Skeletal muscle tissue (tissue), 4 donors: ENCODE data around the gene PPP1R13B. TPM values are rescaled to one million over a fixed set of nuclear protein-coding genes. Genes with fewer than 3 reads are reported as not detected.

Source experiments
- H3K27ac ChIP-seq: one replicate; pipeline ENCODE4 v1.7.0; 2013; ENCODE audit warnings: mild to moderate bottlenecking, low read depth, low read length, inconsistent platforms
- H3K27me3 ChIP-seq, 3 donors: one replicate each; pipeline ENCODE4 v1.7.0; 2013; ENCODE audit warnings: low read length in 3 of 3; ENCODE audit not compliant: control insufficient read depth in 3 of 3, insufficient read depth in 3 of 3
- H3K36me3 ChIP-seq, 3 donors: one replicate each; pipeline ENCODE4 v1.7.0; 2013; ENCODE audit warnings: low read length in 3 of 3; ENCODE audit not compliant: control insufficient read depth in 3 of 3, insufficient read depth in 3 of 3
- H3K4me1 ChIP-seq, 3 donors: one replicate each; pipeline ENCODE4 v1.7.0; 2013; ENCODE audit warnings: low read length in 3 of 3, mild to moderate bottlenecking in 3 of 3; ENCODE audit not compliant: control insufficient read depth in 3 of 3, insufficient read depth in 3 of 3
- H3K4me3 ChIP-seq, 3 donors: one replicate each; pipeline ENCODE4 v1.7.0; 2013; ENCODE audit warnings: low read length in 3 of 3
- H3K9ac ChIP-seq, 3 donors: one replicate each; pipeline ENCODE4 v1.7.0; 2013; ENCODE audit warnings: low read length in 3 of 3, mild to moderate bottlenecking in 3 of 3, moderate library complexity in 2 of 3, low read depth in 1 of 3
- H3K9me3 ChIP-seq, 3 donors: one replicate each; pipeline ENCODE4 v1.7.0; 2013; ENCODE audit warnings: low read length in 3 of 3; ENCODE audit not compliant: control insufficient read depth in 3 of 3
- total RNA-seq: library from RNA; depleted of rRNA; stranded (reverse); fragments of >200 nt; gene quantifications from one replicate; pipeline ENCODE4 v1.2.3, GENCODE V29; 2014
- donor health status: Osteomylitis.

Gene PPP1R13B
- total RNA-seq, 1 donor from 2014 or later = 4.7 TPM

DNA sequence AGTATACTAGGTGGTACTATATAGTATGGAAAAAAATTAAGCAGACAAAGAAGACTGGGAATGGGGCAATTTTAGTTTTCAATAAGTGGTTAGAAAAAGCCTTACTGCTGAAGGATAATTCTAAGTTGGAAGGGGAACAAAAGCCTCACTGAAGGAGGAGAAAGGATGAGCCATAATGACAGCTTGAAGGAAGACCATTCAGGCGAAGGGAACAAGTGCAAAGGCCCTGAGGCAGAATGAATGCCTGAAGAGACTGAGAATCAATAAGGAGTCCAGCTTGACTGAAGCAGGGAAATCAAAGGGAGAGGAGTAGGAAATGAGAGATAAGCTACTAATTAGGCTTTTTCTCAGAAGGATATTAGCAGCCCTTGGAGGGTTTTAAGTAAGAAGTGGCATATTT, 28.5 kb downstream of the PPP1R13B start:
- no peaks in the 10 kb centered on the region for H3K27me3 ChIP-seq
- no peak overlapping the region for H3K4me3 ChIP-seq
- no peak overlapping the region for H3K9ac ChIP-seq
- no peaks in the 10 kb centered on the region for H3K9me3 ChIP-seq
- H3K27ac ChIP-seq = no peak overlapping the region
- no peaks in the 10 kb centered on the region for H3K36me3 ChIP-seq
- H3K4me1 ChIP-seq = peaks cover 8 to 11% (median 11%) of the 10 kb centered on the region in 3 donors

GRCh38 chr14:103818422-103818821, 29.0 kb downstream of the PPP1R13B start:
- no peaks in the 10 kb centered on the region for H3K27me3 ChIP-seq
- H3K9me3 ChIP-seq = no peaks in the 10 kb centered on the region
- H3K36me3 ChIP-seq = no peaks in the 10 kb centered on the region
- no peak overlapping the region for H3K27ac ChIP-seq
- H3K9ac ChIP-seq = no peak overlapping the region
- no peak overlapping the region for H3K4me3 ChIP-seq
- H3K4me1 ChIP-seq = peaks cover 8 to 11% (median 11%) of the 10 kb centered on the region in 3 donors

DNA sequence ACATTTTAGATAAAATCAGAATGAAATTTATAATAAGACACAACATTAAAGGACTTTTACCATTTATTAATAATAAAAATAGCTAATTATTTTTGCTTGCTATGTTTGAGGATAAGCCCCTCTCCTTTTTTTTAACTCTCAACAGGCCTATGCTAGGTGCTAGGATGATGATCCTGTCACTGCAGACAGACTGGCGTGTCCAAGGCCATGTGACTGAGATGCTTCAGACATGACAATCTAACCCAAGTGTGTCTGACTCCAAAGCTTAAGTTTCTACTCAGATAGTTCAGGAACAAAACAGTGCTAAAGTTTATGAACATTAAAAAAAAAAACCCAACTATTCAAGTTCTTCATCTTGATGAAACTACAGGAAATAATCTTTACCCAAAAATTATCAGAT, 29.8 kb downstream of the PPP1R13B start:
- Histone ChIP-seq H3K4me3 (no peak overlapping the region), H3K4me1 (peaks cover 8 to 11% (median 11%) of the 10 kb centered on the region in 3 donors), H3K27ac (no peak overlapping the region), H3K9ac (no peak overlapping the region), H3K9me3 (no peaks in the 10 kb centered on the region), H3K36me3 (no peaks in the 10 kb centered on the region), H3K27me3 (no peaks in the 10 kb centered on the region)

DNA sequence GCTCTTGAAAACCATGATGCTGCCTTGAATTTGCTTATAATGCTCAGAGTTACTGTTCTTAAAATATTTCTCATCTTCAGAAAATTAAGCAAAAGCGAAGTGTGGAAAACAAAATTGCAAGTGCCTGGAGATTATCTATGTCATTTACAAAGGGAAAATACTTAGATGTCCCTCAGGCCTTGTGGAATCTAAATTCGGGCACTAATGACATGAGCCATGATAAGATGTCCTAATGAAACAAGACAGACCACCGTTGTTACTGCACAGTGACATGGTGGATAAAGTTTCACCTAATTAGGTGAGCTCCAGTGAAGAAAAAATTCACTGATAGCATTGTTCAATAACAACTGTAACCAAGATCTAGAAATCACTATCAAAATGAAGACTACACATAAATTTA, 30.4 kb downstream of the PPP1R13B start:
- Histone ChIP-seq H3K9ac (no peak overlapping the region), H3K27me3 (no peaks in the 10 kb centered on the region), H3K4me3 (no peak overlapping the region), H3K27ac (no peak overlapping the region), H3K36me3 (no peaks in the 10 kb centered on the region), H3K4me1 (peaks cover 8 to 11% (median 11%) of the 10 kb centered on the region in 3 donors), H3K9me3 (no peaks in the 10 kb centered on the region)

DNA sequence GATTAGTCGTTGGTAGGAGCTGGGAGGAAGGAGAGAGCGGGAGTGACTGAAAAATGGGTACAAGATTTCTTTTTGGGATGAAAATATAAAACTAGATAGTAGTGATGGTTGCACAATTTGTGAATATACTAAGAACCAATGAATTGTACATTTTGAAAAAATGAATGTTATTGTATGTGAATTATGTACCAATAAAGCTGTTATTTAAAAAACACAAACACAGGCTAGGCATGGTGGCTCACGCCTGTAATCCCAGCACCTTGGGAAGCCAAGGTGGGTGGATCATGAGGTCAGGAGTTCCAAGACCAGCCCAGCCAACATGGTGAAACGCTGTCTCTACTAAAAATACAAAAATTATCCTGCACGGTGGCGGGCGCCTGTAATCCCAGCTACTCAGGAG, 32.1 kb downstream of the PPP1R13B start:
- no peak overlapping the region for H3K27ac ChIP-seq
- no peaks in the 10 kb centered on the region for H3K27me3 ChIP-seq
- H3K4me1 ChIP-seq = peaks cover 8 to 11% (median 9%) of the 10 kb centered on the region in 3 donors
- H3K4me3 ChIP-seq = no peak overlapping the region
- no peaks in the 10 kb centered on the region for H3K36me3 ChIP-seq
- H3K9me3 ChIP-seq = no peaks in the 10 kb centered on the region
- H3K9ac ChIP-seq = no peak overlapping the region

GRCh38 chr14:103811189-103811588, 36.2 kb downstream of the PPP1R13B start:
- no peak overlapping the region for H3K4me3 ChIP-seq
- H3K9ac ChIP-seq = no peak overlapping the region
- no peaks in the 10 kb centered on the region for H3K9me3 ChIP-seq
- no peaks in the 10 kb centered on the region for H3K4me1 ChIP-seq
- no peaks in the 10 kb centered on the region for H3K36me3 ChIP-seq
- H3K27ac ChIP-seq = no peak overlapping the region
- no peaks in the 10 kb centered on the region for H3K27me3 ChIP-seq

DNA sequence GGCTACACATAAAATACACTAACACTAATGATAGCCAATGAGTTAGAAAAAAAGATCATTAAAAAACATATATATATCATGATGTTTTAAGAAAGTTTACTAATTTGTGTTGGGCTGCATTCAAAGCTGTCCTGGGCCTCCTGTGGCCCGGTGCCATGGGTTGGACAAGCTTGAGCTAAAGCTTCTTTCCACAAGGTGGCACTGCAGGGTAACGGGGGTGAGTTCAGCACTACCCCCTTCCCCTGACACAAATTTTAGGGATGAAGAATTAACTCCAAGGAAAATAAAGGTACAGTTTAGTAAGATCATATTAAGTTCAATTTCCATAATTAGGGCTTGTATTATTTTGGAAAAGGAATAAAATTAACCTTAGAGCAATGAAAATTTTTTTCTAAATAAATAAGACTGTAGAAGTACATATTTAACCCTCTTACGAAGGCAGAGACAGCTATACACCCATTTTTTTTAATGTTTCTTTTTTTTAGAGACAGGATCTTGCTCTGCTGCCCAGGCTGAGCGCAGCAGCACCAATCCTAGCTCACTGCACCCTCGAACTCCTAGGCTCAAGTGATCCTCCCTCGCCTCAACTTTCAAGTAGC, 38.9 kb downstream of the PPP1R13B start:
- Histone ChIP-seq H3K27me3 (no peaks in the 10 kb centered on the region), H3K4me1 (peaks cover 0 to 7% (median 0%) of the 10 kb centered on the region in 3 donors), H3K27ac (no peak overlapping the region), H3K9me3 (no peaks in the 10 kb centered on the region), H3K36me3 (no peaks in the 10 kb centered on the region), H3K9ac (no peak overlapping the region), H3K4me3 (no peak overlapping the region)

DNA sequence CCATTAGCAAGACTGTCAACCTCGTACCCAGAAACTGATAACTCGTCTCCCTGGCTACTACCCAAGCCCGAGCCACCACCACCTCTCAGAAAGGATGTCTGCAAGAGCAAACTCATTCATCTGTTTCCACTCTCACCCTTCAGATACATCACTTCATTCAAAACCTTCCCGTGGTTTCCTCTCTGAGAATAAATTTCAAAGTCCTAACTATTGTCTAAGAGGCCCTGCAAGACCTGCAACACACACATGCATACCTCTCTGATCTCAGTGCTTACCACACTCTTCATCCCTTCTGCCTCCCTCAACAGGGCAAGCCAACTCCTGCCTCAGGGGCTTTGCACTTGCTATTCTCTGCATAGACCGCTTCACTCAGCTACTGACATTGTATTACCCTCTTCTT, 40.6 kb downstream of the PPP1R13B start:
- Histone ChIP-seq H3K4me1 (peaks cover 0 to 7% (median 0%) of the 10 kb centered on the region in 3 donors), H3K9ac (no peak overlapping the region), H3K27ac (no peak overlapping the region), H3K9me3 (no peaks in the 10 kb centered on the region), H3K27me3 (no peaks in the 10 kb centered on the region), H3K4me3 (no peak overlapping the region), H3K36me3 (no peaks in the 10 kb centered on the region)

DNA sequence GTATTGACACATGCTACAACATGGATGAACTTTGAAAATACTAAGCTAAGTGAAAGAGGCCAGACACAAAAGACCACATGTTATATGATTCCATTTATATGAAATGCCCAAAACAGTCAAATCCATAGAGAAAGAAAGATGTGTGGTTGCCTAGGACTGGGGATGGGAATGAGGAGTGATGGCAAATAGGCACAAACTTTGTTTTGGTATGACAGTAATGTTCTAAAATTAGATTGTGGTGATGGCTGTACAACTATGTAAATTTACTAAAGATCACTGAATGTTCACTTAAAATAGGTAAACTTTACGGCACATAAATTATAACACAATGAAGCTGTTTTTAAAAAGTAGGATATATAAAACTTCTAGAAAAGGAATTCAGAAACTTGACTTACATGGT, 41.7 kb downstream of the PPP1R13B start:
- Histone ChIP-seq H3K36me3 (no peaks in the 10 kb centered on the region), H3K27ac (no peak overlapping the region), H3K4me3 (no peak overlapping the region), H3K9ac (no peak overlapping the region), H3K27me3 (no peaks in the 10 kb centered on the region), H3K4me1 (peaks cover 0 to 7% (median 0%) of the 10 kb centered on the region in 3 donors), H3K9me3 (no peaks in the 10 kb centered on the region)

DNA sequence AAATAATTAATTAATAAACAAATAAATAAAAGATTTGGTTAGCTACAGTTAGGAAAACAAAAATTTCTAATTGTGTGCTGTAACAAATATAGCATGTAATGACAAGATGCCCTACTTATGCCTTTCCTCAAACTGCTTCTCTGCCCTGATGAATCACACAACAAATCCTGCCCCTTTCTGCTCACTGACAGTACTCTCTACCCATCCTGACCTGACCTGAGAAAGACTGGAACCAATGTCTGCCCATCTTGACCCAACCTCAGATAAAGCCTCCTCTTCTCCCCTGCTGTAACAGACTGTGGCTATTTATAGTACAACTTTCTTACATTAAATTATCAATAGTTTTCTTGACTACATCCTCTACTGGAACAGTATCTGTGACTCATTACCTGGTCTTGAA, 43.7 kb downstream of the PPP1R13B start:
- Histone ChIP-seq H3K4me3 (no peak overlapping the region), H3K9ac (no peak overlapping the region), H3K36me3 (no peaks in the 10 kb centered on the region), H3K27ac (no peak overlapping the region), H3K9me3 (no peaks in the 10 kb centered on the region), H3K4me1 (peaks cover 0 to 7% (median 0%) of the 10 kb centered on the region in 3 donors), H3K27me3 (no peaks in the 10 kb centered on the region)
